Activated T-helper 1 cell treated with anti-CD3 and anti-CD28 coated beads, Interleukin-12 subunit alpha, Interleukin-12 subunit beta, Interleukin-2, Interleukin-4 antibody, amounts not matched to agents 30 ng/mL and 10 ng/mL and 1 ng/mL, durations not matched to agents 14 hours and 24 hours and 36 hours (primary cell): ENCODE results near the gene GSAP. TPM values are rescaled to one million over a fixed set of nuclear protein-coding genes. Genes with fewer than 3 reads are reported as not detected.

Experiments used
- DNase-seq: peaks from one replicate; pipeline ENCODE4 v3.0.0; 2021; ENCODE audit warnings: low spot score
- H3K27ac Mint-ChIP-seq: one replicate; pipeline ENCODE4 v1.8.0; 2021; ENCODE audit warnings: mild to moderate bottlenecking, mixed read lengths
- H3K27me3 Mint-ChIP-seq: one replicate; pipeline ENCODE4 v1.8.0; 2022; ENCODE audit warnings: mild to moderate bottlenecking, moderate library complexity, mixed read lengths; ENCODE audit not compliant: insufficient read depth
- H3K36me3 Mint-ChIP-seq: one replicate; pipeline ENCODE4 v1.8.0; 2021; ENCODE audit warnings: low read depth, mixed read lengths
- H3K4me1 Mint-ChIP-seq: one replicate; pipeline ENCODE4 v1.8.0; 2021; ENCODE audit warnings: low read depth, mixed read lengths
- H3K4me3 Mint-ChIP-seq: one replicate; pipeline ENCODE4 v1.8.0; 2021; ENCODE audit warnings: mild to moderate bottlenecking, moderate library complexity, mixed read lengths
- H3K9me3 Mint-ChIP-seq: one replicate; pipeline ENCODE4 v1.8.0; 2021; ENCODE audit warnings: mixed read lengths
- intact Hi-C: fragments of 100-400 bp; cut with micrococcal nuclease; formaldehyde crosslinking; loops from one replicate; pipeline ENCODE4 v1.15.1; 2024
- total RNA-seq: library from RNA; stranded (reverse); gene quantifications from 2 replicates; pipeline ENCODE4 v1.2.3, GENCODE V29; 2022

The GSAP gene
- total RNA-seq, 1 donor from 2014 or later: 1.3 TPM

GRCh38 chr7:77362905-77363304, 53.2 kb downstream of the GSAP start:
- Mint-ChIP-seq H3K27me3 (peaks cover 8% of the 10 kb centered on the region), H3K4me1 (no peaks in the 10 kb centered on the region), H3K9me3 (peaks cover 6% of the 10 kb centered on the region), H3K4me3 (no peak overlapping the region), H3K27ac (no peak overlapping the region), H3K36me3 (peaks cover 1% of the 10 kb centered on the region)
- DNase-seq: no peak
- intact Hi-C loops: no loop called here

DNA sequence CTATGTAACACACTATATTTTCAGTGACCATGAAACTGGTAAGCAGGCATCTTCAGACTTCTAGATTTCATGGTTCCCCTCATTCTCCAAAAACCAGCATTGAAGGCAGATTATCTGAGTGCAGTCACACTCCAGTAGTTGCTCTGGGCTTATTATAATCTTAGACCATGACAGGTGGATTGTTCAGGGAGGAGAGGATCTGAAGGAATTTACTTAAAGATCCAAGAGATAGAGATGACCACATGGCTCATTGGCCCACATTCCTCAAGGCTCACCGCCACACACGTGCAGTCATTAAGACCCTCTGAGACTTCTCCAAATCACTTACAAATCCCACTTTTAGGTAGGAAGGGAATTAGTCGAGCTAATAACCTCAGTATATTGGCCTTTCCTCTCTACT, 55.2 kb downstream of the GSAP start:
- no peaks in the 10 kb centered on the region for H3K4me1 Mint-ChIP-seq
- H3K4me3 Mint-ChIP-seq: no peak overlapping the region
- intact Hi-C loops: no loop called here
- peaks cover 8% of the 10 kb centered on the region for H3K27me3 Mint-ChIP-seq
- DNase-seq: no peak
- H3K27ac Mint-ChIP-seq: no peak overlapping the region
- H3K9me3 Mint-ChIP-seq: no peaks in the 10 kb centered on the region
- peaks cover 2% of the 10 kb centered on the region for H3K36me3 Mint-ChIP-seq

- DNase-seq: no peak
- peaks cover 2% of the 10 kb centered on the region for H3K36me3 Mint-ChIP-seq
- peaks cover 10% of the 10 kb centered on the region for H3K27me3 Mint-ChIP-seq
- no peak overlapping the region for H3K4me3 Mint-ChIP-seq
- H3K9me3 Mint-ChIP-seq: no peaks in the 10 kb centered on the region
- no peak overlapping the region for H3K27ac Mint-ChIP-seq
- peaks cover 4% of the 10 kb centered on the region for H3K4me1 Mint-ChIP-seq
- intact Hi-C loops: no loop called here
These were observed 56.0 kb downstream of the GSAP start for GRCh38 chr7:77360104-77360503.

- H3K9me3 Mint-ChIP-seq: no peaks in the 10 kb centered on the region
- intact Hi-C loops: no loop called here
- peaks cover 13% of the 10 kb centered on the region for H3K27me3 Mint-ChIP-seq
- H3K4me3 Mint-ChIP-seq: no peak overlapping the region
- peaks cover 2% of the 10 kb centered on the region for H3K36me3 Mint-ChIP-seq
- H3K4me1 Mint-ChIP-seq: peaks cover 9% of the 10 kb centered on the region
- H3K27ac Mint-ChIP-seq: no peak overlapping the region
- DNase-seq: no peak
These were observed 56.5 kb downstream of the GSAP start for GRCh38 chr7:77359599-77359998.

DNA sequence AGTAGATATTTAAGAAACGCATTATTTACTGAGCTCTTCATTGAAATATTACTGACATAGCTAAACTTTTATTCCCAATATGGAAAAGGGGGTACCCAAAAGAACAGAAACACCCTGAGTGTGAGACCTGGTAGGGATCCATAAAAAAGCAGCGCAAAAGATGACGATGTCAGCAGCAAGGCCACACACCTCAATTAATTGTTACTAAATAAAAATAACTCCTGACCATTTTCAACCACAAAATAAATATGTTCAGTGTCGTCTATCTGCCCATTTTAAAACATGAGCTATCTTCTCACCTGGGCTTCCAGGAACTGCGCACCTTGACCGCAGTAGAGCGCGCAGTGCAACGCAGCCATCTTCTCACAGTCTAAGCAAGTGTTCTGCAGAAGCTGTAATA, 61.2 kb downstream of the GSAP start:
- DNase-seq: no peak
- intact Hi-C loops: loop anchor here (5.0 kb wide), 2 partner anchors 37 to 62 kb away; partner anchors contain the start of gene GSAP

GRCh38 chr7:77354484-77354883, 61.7 kb downstream of the GSAP start:
- Mint-ChIP-seq H3K27ac (no peak overlapping the region), H3K4me1 (peaks cover 45% of the 10 kb centered on the region), H3K4me3 (no peak overlapping the region), H3K27me3 (peaks cover 5% of the 10 kb centered on the region), H3K9me3 (no peaks in the 10 kb centered on the region), H3K36me3 (peaks cover 11% of the 10 kb centered on the region)
- no peak for DNase-seq
- intact Hi-C loops: loop anchor here (5.0 kb wide), 2 partner anchors 38 to 63 kb away; partner anchors contain the start of gene GSAP

More for the DNA sequence above, 61.2 kb downstream of the GSAP start:
- Mint-ChIP-seq H3K4me1 (peaks cover 45% of the 10 kb centered on the region), H3K9me3 (no peaks in the 10 kb centered on the region), H3K36me3 (peaks cover 11% of the 10 kb centered on the region), H3K4me3 (no peak overlapping the region), H3K27ac (no peak overlapping the region), H3K27me3 (peaks cover 5% of the 10 kb centered on the region)

DNA sequence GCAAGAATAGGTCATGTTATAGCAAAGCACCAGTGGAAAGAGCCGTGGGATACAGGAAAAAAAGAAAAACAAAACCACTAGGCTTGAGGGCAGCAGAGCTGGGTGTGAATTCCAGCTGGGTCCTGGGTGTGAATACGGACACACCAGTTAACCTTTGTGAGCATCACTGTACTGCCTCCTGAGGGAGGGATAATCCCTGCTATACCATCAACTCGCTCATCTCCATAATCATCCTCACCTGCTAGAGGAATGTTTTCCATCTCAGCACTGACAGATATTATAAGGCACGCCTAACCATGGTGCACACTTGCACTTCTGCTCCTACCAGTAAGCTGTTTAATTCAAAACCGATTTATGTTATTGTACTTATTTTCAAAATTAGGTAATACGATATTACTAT, 62.2 kb downstream of the GSAP start:
- DNase-seq: no peak
- H3K27me3 Mint-ChIP-seq: peaks cover 5% of the 10 kb centered on the region
- H3K4me1 Mint-ChIP-seq: peaks cover 50% of the 10 kb centered on the region
- intact Hi-C loops: loop anchor here (2.0 to 5.0 kb wide), 3 partner anchors 25 to 63 kb away; partner anchors contain the start of gene GSAP
- peaks cover 11% of the 10 kb centered on the region for H3K36me3 Mint-ChIP-seq
- no peak overlapping the region for H3K27ac Mint-ChIP-seq
- peak overlapping the region; percentile 32 for H3K4me3 Mint-ChIP-seq
- H3K9me3 Mint-ChIP-seq: no peaks in the 10 kb centered on the region

DNA sequence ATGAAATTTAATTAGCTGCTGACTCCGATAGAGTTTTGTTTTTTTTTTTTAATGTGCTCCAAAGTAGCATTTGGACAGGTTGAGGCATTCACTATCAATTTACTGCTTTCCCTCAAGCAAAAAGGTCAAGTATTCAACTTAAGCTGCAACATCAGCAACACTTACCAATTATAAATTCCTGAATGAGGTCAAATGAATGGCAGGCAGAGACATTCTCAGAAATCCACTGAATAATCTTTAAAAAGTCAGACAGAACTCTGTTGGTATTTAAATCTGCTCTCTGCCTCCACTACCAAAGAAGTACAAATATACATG, 62.8 kb downstream of the GSAP start:
- no peak for DNase-seq
- Mint-ChIP-seq H3K27me3 (peaks cover 5% of the 10 kb centered on the region), H3K4me3 (peak overlapping the region; percentile 13), H3K9me3 (no peaks in the 10 kb centered on the region), H3K4me1 (peaks cover 56% of the 10 kb centered on the region), H3K36me3 (peaks cover 11% of the 10 kb centered on the region), H3K27ac (no peak overlapping the region)
- intact Hi-C loops: loop anchor here (2.0 to 5.0 kb wide), 3 partner anchors 25 to 64 kb away; partner anchors contain the start of gene GSAP

- peak overlapping the region; percentile 53 for H3K27ac Mint-ChIP-seq
- peaks cover 5% of the 10 kb centered on the region for H3K27me3 Mint-ChIP-seq
- intact Hi-C loops: loop anchor here (2.0 to 5.0 kb wide), 3 partner anchors 24 to 64 kb away; partner anchors contain the start of gene GSAP
- no peak for DNase-seq
- H3K9me3 Mint-ChIP-seq: no peaks in the 10 kb centered on the region
- no peak overlapping the region for H3K4me3 Mint-ChIP-seq
- peaks cover 11% of the 10 kb centered on the region for H3K36me3 Mint-ChIP-seq
- H3K4me1 Mint-ChIP-seq: peaks cover 58% of the 10 kb centered on the region
These were observed 63.3 kb downstream of the GSAP start for GRCh38 chr7:77352665-77353406.

- Mint-ChIP-seq H3K27me3 (peaks cover 5% of the 10 kb centered on the region), H3K9me3 (no peaks in the 10 kb centered on the region), H3K27ac (peak overlapping the region; percentile 90), H3K4me3 (peak overlapping the region; percentile 81), H3K4me1 (peaks cover 58% of the 10 kb centered on the region), H3K36me3 (peaks cover 9% of the 10 kb centered on the region)
- intact Hi-C loops: loop anchor here (1.0 to 5.0 kb wide), 4 partner anchors 23 to 187 kb away; partner anchors contain the start of gene GSAP
- peak; percentile 53 for DNase-seq
These were observed 64.6 kb downstream of the GSAP start for GRCh38 chr7:77351539-77352004.

DNA sequence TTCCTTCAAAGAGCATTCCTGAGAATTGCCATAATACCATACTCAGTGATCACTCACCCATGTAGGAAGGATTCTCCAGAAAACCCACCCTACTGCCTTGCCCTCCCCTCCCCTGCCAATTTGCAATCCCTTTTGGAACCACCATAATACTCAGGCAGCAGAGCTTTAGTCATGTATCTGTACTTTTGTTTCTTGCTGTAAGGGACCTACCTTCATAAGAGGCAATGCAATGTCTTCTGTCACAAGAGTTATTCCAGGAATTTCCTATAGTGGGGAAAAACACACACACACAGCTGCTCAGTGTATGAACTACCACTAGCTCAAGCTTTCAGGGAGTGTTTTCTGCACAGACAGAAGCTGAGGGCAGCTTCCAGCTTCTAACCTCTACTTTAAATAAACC, 67.0 kb downstream of the GSAP start:
- Mint-ChIP-seq H3K4me3 (no peak overlapping the region), H3K9me3 (no peaks in the 10 kb centered on the region), H3K27ac (no peak overlapping the region), H3K36me3 (peaks cover 9% of the 10 kb centered on the region), H3K4me1 (peaks cover 45% of the 10 kb centered on the region), H3K27me3 (no peaks in the 10 kb centered on the region)
- intact Hi-C loops: no loop called here
- DNase-seq: no peak

GRCh38 chr7:77348371-77348813, 67.8 kb downstream of the GSAP start:
- peaks cover 6% of the 10 kb centered on the region for H3K36me3 Mint-ChIP-seq
- no peak for DNase-seq
- no peak overlapping the region for H3K27ac Mint-ChIP-seq
- intact Hi-C loops: no loop called here
- no peaks in the 10 kb centered on the region for H3K27me3 Mint-ChIP-seq
- H3K4me3 Mint-ChIP-seq: no peak overlapping the region
- peaks cover 37% of the 10 kb centered on the region for H3K4me1 Mint-ChIP-seq
- H3K9me3 Mint-ChIP-seq: no peaks in the 10 kb centered on the region

- no peak overlapping the region for H3K4me3 Mint-ChIP-seq
- H3K27me3 Mint-ChIP-seq: no peaks in the 10 kb centered on the region
- no peak for DNase-seq
- H3K27ac Mint-ChIP-seq: no peak overlapping the region
- H3K4me1 Mint-ChIP-seq: peaks cover 18% of the 10 kb centered on the region
- intact Hi-C loops: no loop called here
- H3K36me3 Mint-ChIP-seq: peaks cover 2% of the 10 kb centered on the region
- H3K9me3 Mint-ChIP-seq: no peaks in the 10 kb centered on the region
These were observed 69.7 kb downstream of the GSAP start for GRCh38 chr7:77346441-77346840.
